A549 (cell line): Measurements from ENCODE around the gene PCNX2. TPM values are rescaled to one million over a fixed set of nuclear protein-coding genes. Genes with fewer than 3 reads are reported as not detected.
A peak's percentile ranks its signal among the peaks of the same experiment; 100 is the strongest.

Experiments
- ATAC-seq, 2 experiments: fragments of 200-7000 bp in 1 of 2; fragments of >200 bp in 1 of 2; cut with Nextera tagmentation in 1 of 2; cut with Tn5 transposase in 1 of 2; 3 replicates each; pipeline versions ENCODE4 v1.8.0 to v1.9.1; 2018 to 2020; ENCODE audit warnings: mild to moderate bottlenecking in 1 of 2, moderate library complexity in 1 of 2
- CTCF ChIA-PET: fragments of 300-600 bp; sonication (Branson Sonifier 250); formaldehyde crosslinking; extraction: SDS; loops from one replicate; lab custom pipeline; 2021; ENCODE audit warnings: antibody characterized with exemption, inconsistent platforms; lab: Yijun Ruan, JAX
- POLR2A ChIA-PET: fragments of 350-600 bp; formaldehyde crosslinking; extraction: SDS; loops from one replicate; lab custom pipeline; 2021; ENCODE audit warnings: antibody characterized with exemption, inconsistent platforms; lab: Yijun Ruan, JAX
- DNase-seq, 2 experiments: peaks; one replicate each; pipeline versions ENCODE4 v3.0.0 to v3.0.0-alpha.2; 2011 to 2016; ENCODE audit warnings: low read depth in 1 of 2, low spot score in 1 of 2
- FAIRE-seq: peaks from 2 replicates; lab custom pipeline; 2011; peaks lifted over from hg19 to GRCh38; lab: Jason Lieb, UNC
- H3K27ac ChIP-seq, 2 experiments: fragments of >200 bp; sonication (Bioruptor Twin); formaldehyde crosslinking; 3 replicates each; pipeline ENCODE4 v1.5.1; 2016 to 2017
- H3K4me1 ChIP-seq: fragments of >200 bp; sonication (Bioruptor Twin); formaldehyde crosslinking; 3 replicates; pipeline ENCODE4 v1.6.1; 2016
- H3K4me2 ChIP-seq: fragments of >200 bp; sonication (Bioruptor Twin); formaldehyde crosslinking; 3 replicates; pipeline ENCODE4 v1.6.1; 2016
- H3K4me3 ChIP-seq: fragments of >200 bp; sonication (Bioruptor Twin); formaldehyde crosslinking; 3 replicates; pipeline ENCODE4 v1.5.1; 2016
- H3K9me3 ChIP-seq: fragments of >200 bp; sonication (Bioruptor Twin); formaldehyde crosslinking; 3 replicates; pipeline ENCODE4 v1.6.1; 2016
- BHLHE40 ChIP-seq: IDR thresholded peaks from 2 replicates; pipeline ENCODE4 v1.6.1; 2012; ENCODE audit warnings: low read depth, low read length, inconsistent platforms
- CTCF ChIP-seq: fragments of >200 bp; sonication (Bioruptor Twin); formaldehyde crosslinking; IDR thresholded peaks from 3 replicates; pipeline ENCODE4 v1.5.1; 2016
- ELK1 ChIP-seq: fragments of 150-350 bp; IDR thresholded peaks from 2 replicates; pipeline ENCODE4 v1.6.1; 2014; ENCODE audit warnings: low read depth, mild to moderate bottlenecking, low read length
- HDAC2 ChIP-seq: fragments of 200-600 bp; sonication (generic); IDR thresholded peaks from 2 replicates; pipeline ENCODE4 v1.6.1; 2016
- HEYL ChIP-seq: fragments of 250-450 bp; sonication (Bioruptor Pico); IDR thresholded peaks from 2 replicates; pipeline ENCODE4 v1.8.0; 2021; ENCODE audit warnings: mild to moderate bottlenecking, moderate library complexity
- HOXA7 ChIP-seq: fragments of 250-450 bp; sonication (Bioruptor Pico); IDR thresholded peaks from 2 replicates; pipeline ENCODE4 v1.5.0; 2020; ENCODE audit warnings: mild to moderate bottlenecking, moderate library complexity
- KDM1A ChIP-seq: fragments of 200-600 bp; sonication (generic); IDR thresholded peaks from 2 replicates; pipeline ENCODE4 v1.6.1; 2016; ENCODE audit warnings: low read depth, mild to moderate bottlenecking
- KDM5A ChIP-seq: fragments of 200-600 bp; sonication (generic); IDR thresholded peaks from 2 replicates; pipeline ENCODE4 v1.6.1; 2016; ENCODE audit warnings: antibody characterized with exemption, mild to moderate bottlenecking
- MYC ChIP-seq: IDR thresholded peaks from 2 replicates; pipeline ENCODE4 v1.6.1; 2012; ENCODE audit warnings: mild to moderate bottlenecking, inconsistent platforms, low read length, improper control_type of control experiment, borderline replicate concordance
- NFE2L2 ChIP-seq: fragments of 150-350 bp; conservative IDR thresholded peaks from 2 replicates; pipeline ENCODE4 v1.6.1; 2014; ENCODE audit warnings: low read length
- POLR2AphosphoS2 ChIP-seq: conservative IDR thresholded peaks from 2 replicates; pipeline ENCODE4 v1.6.1; 2012; ENCODE audit warnings: low read length, improper control_type of control experiment, inconsistent platforms
- RAD21 ChIP-seq, 2 experiments: fragments of >200 bp in 1 of 2; sonication (Bioruptor Twin) in 1 of 2; formaldehyde crosslinking in 1 of 2; IDR thresholded peaks in 1 of 2; conservative IDR thresholded peaks in 1 of 2; 2 replicates in 1 of 2; 3 replicates in 1 of 2; pipeline ENCODE4 v1.6.1; 2012 to 2018; ENCODE audit warnings: inconsistent platforms in 1 of 2
- TP53 ChIP-seq: fragments of 250-450 bp; sonication (Bioruptor Pico); IDR thresholded peaks from 2 replicates; pipeline ENCODE4 v1.5.0; 2021; ENCODE audit warnings: mild to moderate bottlenecking, moderate library complexity
- ZC3H11A ChIP-seq: fragments of 450-650 bp; IDR thresholded peaks from 2 replicates; pipeline ENCODE4 v1.6.1; 2014; ENCODE audit warnings: antibody characterized with exemption, mild to moderate bottlenecking
- ZNF302 ChIP-seq: fragments of 250-450 bp; sonication (Bioruptor Pico); IDR thresholded peaks from 2 replicates; pipeline ENCODE4 v1.9.0; 2021; ENCODE audit warnings: inconsistent platforms, mild to moderate bottlenecking, moderate library complexity
- WGBS: methylation state at CpG from one replicate; pipeline ENCODE4 v1.1.6; 2017; ENCODE audit errors: missing lambda C conversion rate; 5-methylcytosine and 5-hydroxymethylcytosine counted together
- polyA plus RNA-seq, 4 experiments: library from polyadenylated mRNA; depleted of rRNA in 3 of 4; stranded (reverse); fragments of >200 nt; fragmentation: RNase III in 1 of 4; extraction: RNeasy Plus Mini Kit Qiagen cat#74134 plus additional on column Dnase treatment in 1 of 4; gene quantifications; 2 replicates in 3 of 4; 3 replicates in 1 of 4; pipeline ENCODE4 v1.2.3, GENCODE V29; 2011 to 2017

Gene PCNX2
- polyA plus RNA-seq, 2 of the 4 experiments (the other 2 are of a cell fraction) = 8.8 to 27.2 TPM

- Histone ChIP-seq H3K4me3 (no peak overlapping the region), H3K4me1 (peaks cover 10% of the 10 kb centered on the region; the same call in 1 of the 3 replicates), H3K4me2 (no peak overlapping the region), H3K27ac (no peak overlapping the region), H3K9me3 (no peaks in the 10 kb centered on the region)
- POLR2A ChIA-PET = no interaction called here
- CTCF ChIA-PET = interaction anchor here (0.7 kb wide), 1 partner anchor 1092 kb away, joined by 3 read pairs; no protein-coding TSS in a partner anchor
- DNase-seq = no peak
- 96% methylated on average over 8 of the region's 8 CpGs for WGBS
- no peak for FAIRE-seq
- no peak for TF ChIP-seq ZNF302 (CRISPR knock-in tag)
- no peak for TF ChIP-seq HOXA7 (CRISPR knock-in tag)
- no peak for TF ChIP-seq HEYL (CRISPR knock-in tag)
- ATAC-seq = no peak
Measured at GRCh38 chr1:233281711-233282581, 13.6 kb downstream of the PCNX2 start.

GRCh38 chr1:233279971-233280370 lies 15.6 kb downstream of the PCNX2 start:
- ChIA-PET CTCF (no interaction called here), POLR2A (no interaction called here)
- Histone ChIP-seq H3K27ac (no peak overlapping the region), H3K4me1 (peaks cover 10% of the 10 kb centered on the region; the same call in 1 of the 3 replicates), H3K4me3 (no peak overlapping the region), H3K4me2 (no peak overlapping the region), H3K9me3 (no peaks in the 10 kb centered on the region)
- 76% methylated on average over 2 of the region's 2 CpGs for whole genome bisulfite sequencing
- no peak for ATAC-seq
- TF ChIP-seq HDAC2 (0 out of 2 replicates have a peak, but pooled peaks have one; percentile 46), RAD21 (conservative IDR thresholded peaks at IDR 0.05 in 1 of 2, IDR thresholded peaks at IDR 0.05 in 1 of 2) (no peak)
- DNase-seq = no peak
- FAIRE-seq = no peak

- CTCF ChIA-PET = interaction anchor here (0.8 to 1.2 kb wide), 2 partner anchors 10 to 36 kb away, joined by 3 to 5 read pairs; no protein-coding TSS in a partner anchor
- Histone ChIP-seq H3K4me1 (peaks cover 18% of the 10 kb centered on the region; the same call in 2 of the 3 replicates), H3K4me2 (no peak overlapping the region), H3K4me3 (no peak overlapping the region)
- ATAC-seq = peak in 1 of 2 experiments; percentile 32; a peak in 2 of 6 replicates
- no peak for FAIRE-seq
- DNase-seq = no peak
- TF ChIP-seq POLR2AphosphoS2 (no peak), TP53 (CRISPR knock-in tag) (no peak), NFE2L2 (no peak), MYC (no peak), CTCF (no peak), BHLHE40 (no peak), ELK1 (no peak), ZC3H11A (no peak), KDM1A (no peak), KDM5A (no peak)
- TF ChIP-seq, all 56 proteins: peak for 0
- POLR2A ChIA-PET = no interaction called here
- 90% methylated on average over 1 of the region's 1 CpG for WGBS
- Histone ChIP-seq H3K27ac (peak overlapping the region in 1 of 2 experiments; percentile 19; a peak in 1 of 6 replicates), H3K9me3 (no peaks in the 10 kb centered on the region)
Measured at GRCh38 chr1:233278631-233279030, 16.9 kb downstream of the PCNX2 start.
